Omental fat pad (tissue), 4 donors: ENCODE data around the gene BRI3. TPM values are rescaled to one million over a fixed set of nuclear protein-coding genes. Genes with fewer than 3 reads are reported as not detected.

Source experiments
- ATAC-seq: fragments of 150-250 bp; one replicate; pipeline ENCODE4 v1.9.1; 2016; ENCODE audit warnings: mild to moderate bottlenecking, moderate library complexity; ENCODE audit not compliant: low FRiP score
- DNase-seq: peaks from one replicate; pipeline ENCODE4 v3.0.0-alpha.2; 2019; ENCODE audit warnings: low spot score
- total RNA-seq, 4 donors: library from RNA; depleted of rRNA; stranded (reverse); fragments of >200 nt; gene quantifications; one replicate each; pipeline ENCODE4 v1.1.0, GENCODE V29; 2016
- TF ChIP-seq, protein P1 (sequence below), 3 donors: fragments of 450-650 bp; IDR thresholded peaks; one replicate each; pipeline ENCODE4 v1.5.1; 2016 to 2017; ENCODE audit warnings: antibody characterized with exemption in 3 of 3, mild to moderate bottlenecking in 3 of 3, moderate library complexity in 2 of 3

Gene BRI3
- total RNA-seq, 4 donors from 2014 or later: 39.0 to 126 (median 71.8) TPM

DNA sequence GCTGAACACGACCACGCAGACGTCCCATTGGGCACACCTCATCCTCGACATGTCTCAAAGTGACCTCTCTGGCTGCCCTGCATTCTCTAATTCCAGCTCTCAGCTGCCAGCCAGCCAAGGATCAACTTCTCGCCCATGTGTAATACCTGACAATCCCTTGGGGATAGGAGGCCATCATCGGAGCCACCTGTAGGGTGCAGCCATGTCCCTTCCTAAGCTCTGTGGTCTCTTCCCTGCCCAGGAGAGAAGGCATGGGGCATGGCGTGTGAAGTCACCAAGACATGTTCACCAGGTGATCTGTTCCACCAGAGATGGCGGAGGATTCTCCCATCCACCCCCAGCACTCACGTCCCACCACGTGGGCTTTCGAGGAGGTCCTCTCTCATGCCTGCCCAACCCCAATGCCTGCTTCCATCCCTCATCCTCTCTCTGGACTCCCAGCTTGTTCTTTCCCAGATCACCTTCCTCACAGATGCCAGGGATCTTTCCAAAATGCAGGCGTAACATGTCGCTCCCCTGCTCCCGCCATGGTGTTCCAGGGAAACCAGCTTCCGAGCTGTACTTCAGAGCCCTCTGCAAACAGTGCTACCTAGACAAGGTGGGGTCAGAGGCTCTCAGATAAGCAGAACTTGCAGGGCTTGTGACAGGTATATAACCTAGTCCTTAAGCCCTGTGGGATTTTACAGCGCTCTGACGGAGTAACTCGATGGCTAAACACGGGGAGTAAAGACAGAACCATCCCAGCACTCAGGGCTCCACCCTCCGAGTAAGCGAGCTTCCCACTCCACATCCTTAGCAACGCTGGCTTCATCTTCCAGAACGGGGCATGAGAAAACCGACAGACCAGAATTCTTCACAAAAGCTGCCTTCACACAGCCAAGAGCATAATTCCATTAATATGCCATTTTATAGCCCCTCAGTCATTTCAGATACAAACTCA is 41.1 kb downstream of the BRI3 start:
- TF ChIP-seq, protein P1, sequence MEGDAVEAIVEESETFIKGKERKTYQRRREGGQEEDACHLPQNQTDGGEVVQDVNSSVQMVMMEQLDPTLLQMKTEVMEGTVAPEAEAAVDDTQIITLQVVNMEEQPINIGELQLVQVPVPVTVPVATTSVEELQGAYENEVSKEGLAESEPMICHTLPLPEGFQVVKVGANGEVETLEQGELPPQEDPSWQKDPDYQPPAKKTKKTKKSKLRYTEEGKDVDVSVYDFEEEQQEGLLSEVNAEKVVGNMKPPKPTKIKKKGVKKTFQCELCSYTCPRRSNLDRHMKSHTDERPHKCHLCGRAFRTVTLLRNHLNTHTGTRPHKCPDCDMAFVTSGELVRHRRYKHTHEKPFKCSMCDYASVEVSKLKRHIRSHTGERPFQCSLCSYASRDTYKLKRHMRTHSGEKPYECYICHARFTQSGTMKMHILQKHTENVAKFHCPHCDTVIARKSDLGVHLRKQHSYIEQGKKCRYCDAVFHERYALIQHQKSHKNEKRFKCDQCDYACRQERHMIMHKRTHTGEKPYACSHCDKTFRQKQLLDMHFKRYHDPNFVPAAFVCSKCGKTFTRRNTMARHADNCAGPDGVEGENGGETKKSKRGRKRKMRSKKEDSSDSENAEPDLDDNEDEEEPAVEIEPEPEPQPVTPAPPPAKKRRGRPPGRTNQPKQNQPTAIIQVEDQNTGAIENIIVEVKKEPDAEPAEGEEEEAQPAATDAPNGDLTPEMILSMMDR (IDR thresholded peaks at IDR 0.05): no peak
- ATAC-seq: no peak
- DNase-seq: no peak

DNA sequence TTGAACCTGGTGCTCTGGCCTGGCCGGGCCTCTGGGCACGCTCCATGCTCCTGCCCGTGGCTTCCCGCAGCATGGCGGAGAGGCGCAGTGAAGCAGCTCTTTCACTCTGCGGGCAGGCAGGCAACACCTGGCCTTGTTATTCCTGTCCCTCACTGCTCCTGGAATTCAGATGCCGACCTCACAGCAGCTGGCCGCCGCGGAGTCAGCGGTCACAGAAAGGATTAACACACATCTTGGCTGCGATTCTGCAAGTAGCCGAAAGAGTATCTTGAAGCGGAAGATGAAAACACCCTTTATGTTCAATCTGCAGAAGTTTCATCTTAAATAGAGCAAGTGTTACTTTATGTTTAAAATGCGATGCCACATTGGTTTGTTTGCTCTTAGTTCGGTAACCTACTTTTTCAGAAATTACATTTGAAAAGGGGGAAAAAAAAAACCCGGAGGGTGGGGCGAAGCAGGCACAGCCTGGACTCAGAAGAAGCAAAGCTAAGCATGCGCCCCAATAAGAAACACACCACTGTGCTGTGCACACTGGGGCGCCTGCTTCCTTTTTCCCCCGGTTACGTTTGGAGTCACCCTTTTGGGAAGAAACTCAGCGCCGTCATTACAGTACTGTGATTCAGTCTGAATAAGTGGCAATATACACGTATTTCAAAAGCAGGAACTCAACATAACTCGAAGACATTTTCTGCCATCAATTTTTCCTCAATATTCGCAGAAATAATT is 42.3 kb downstream of the BRI3 start:
- TF ChIP-seq, protein P1 (IDR thresholded peaks at IDR 0.05): no peak
- DNase-seq (no peak), ATAC-seq (no peak)

- TF ChIP-seq, protein P1 (IDR thresholded peaks at IDR 0.05): no peak
- ATAC-seq (no peak), DNase-seq (no peak)
These were observed 43.3 kb downstream of the BRI3 start for GRCh38 chr7:98324782-98325181.

GRCh38 chr7:98329100-98329790 is 47.8 kb downstream of the BRI3 start:
- DNase-seq: no peak
- TF ChIP-seq, protein P1 (IDR thresholded peaks at IDR 0.05): no peak
- ATAC-seq: no peak

- TF ChIP-seq, protein P1 (IDR thresholded peaks at IDR 0.05): no peak
- DNase-seq (no peak), ATAC-seq (no peak)
These were observed 48.4 kb downstream of the BRI3 start for GRCh38 chr7:98329791-98330373.

DNA sequence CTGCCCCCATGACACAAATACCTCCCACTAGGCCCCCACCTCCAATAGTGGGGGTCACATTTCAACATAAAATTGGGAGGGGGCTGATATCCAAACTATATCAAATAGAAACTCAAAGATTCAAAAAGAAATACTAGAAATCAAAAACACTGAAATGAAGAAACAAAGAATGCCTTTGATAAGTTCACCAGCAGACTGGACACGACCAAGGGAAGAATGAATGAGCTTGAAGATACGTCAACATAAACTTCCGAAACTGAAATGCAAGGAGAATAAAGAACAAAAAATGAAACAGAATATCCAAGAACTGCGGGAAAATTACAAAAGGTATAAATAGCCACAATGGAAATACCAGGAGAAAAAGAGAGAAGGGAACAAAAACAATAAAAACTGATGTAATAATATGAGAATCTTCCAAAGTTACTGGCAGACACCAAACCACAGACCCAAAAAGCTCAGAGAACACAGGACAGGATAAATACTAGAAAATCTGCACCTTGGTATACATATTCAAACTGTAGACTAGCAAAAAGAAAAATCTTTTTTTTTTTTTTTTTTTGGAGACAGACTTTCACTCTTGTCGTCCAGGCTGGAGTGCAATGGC is 49.5 kb downstream of the BRI3 start:
- ATAC-seq (no peak), DNase-seq (no peak)
- TF ChIP-seq, protein P1 (IDR thresholded peaks at IDR 0.05): no peak
